Measurements from ENCODE around the gene PVR.

The PVR gene

DNA sequence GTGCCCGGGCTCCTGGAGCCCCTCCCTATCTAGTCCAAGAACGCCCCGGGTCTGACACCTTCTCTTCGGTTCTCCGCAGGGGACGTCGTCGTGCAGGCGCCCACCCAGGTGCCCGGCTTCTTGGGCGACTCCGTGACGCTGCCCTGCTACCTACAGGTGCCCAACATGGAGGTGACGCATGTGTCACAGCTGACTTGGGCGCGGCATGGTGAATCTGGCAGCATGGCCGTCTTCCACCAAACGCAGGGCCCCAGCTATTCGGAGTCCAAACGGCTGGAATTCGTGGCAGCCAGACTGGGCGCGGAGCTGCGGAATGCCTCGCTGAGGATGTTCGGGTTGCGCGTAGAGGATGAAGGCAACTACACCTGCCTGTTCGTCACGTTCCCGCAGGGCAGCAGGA, 3.4 kb downstream of the PVR start:
- Histone ChIP-seq H4K20me1 (ENCODE audit: insufficient read depth, low read length) (no peaks in the 10 kb centered on the region), H3K27me3 (ENCODE audit: insufficient read depth, low read length, poor library complexity) (no peaks in the 10 kb centered on the region), H3K4me3 (ENCODE audit: low read depth in 1 of 2, low read length in 2 of 2) (no peak overlapping the region), H3K9me3 (ENCODE audit: insufficient read depth, low read length, severe bottlenecking) (no peaks in the 10 kb centered on the region), H3K9ac (ENCODE audit: low read depth, low read length) (no peak overlapping the region), H3K4me2 (ENCODE audit: insufficient read depth, low read length) (no peak overlapping the region), H2AFZ (ENCODE audit: low read depth, low read length) (no peak overlapping the region), H3K4me1 (ENCODE audit: insufficient read depth, low read length) (no peaks in the 10 kb centered on the region), H3K79me2 (ENCODE audit: insufficient read depth, low read length) (no peaks in the 10 kb centered on the region), H3K27ac (ENCODE audit: low read length) (no peak overlapping the region), H3K36me3 (ENCODE audit: insufficient read depth, low read length) (no peaks in the 10 kb centered on the region)
- TF ChIP-seq, protein P1, sequence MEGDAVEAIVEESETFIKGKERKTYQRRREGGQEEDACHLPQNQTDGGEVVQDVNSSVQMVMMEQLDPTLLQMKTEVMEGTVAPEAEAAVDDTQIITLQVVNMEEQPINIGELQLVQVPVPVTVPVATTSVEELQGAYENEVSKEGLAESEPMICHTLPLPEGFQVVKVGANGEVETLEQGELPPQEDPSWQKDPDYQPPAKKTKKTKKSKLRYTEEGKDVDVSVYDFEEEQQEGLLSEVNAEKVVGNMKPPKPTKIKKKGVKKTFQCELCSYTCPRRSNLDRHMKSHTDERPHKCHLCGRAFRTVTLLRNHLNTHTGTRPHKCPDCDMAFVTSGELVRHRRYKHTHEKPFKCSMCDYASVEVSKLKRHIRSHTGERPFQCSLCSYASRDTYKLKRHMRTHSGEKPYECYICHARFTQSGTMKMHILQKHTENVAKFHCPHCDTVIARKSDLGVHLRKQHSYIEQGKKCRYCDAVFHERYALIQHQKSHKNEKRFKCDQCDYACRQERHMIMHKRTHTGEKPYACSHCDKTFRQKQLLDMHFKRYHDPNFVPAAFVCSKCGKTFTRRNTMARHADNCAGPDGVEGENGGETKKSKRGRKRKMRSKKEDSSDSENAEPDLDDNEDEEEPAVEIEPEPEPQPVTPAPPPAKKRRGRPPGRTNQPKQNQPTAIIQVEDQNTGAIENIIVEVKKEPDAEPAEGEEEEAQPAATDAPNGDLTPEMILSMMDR (IDR thresholded peaks at IDR 0.05; ENCODE audit: borderline replicate concordance, extremely low read depth, low read length, poor library complexity, severe bottlenecking) = no peak
- TF ChIP-seq EZH2 (IDR thresholded peaks at IDR 0.05; ENCODE audit: borderline replicate concordance, low read depth, low read length, severe bottlenecking) = no peak
- ATAC-seq (ENCODE audit: insufficient read depth, low read depth) (no peak), DNase-seq (no peak)

DNA sequence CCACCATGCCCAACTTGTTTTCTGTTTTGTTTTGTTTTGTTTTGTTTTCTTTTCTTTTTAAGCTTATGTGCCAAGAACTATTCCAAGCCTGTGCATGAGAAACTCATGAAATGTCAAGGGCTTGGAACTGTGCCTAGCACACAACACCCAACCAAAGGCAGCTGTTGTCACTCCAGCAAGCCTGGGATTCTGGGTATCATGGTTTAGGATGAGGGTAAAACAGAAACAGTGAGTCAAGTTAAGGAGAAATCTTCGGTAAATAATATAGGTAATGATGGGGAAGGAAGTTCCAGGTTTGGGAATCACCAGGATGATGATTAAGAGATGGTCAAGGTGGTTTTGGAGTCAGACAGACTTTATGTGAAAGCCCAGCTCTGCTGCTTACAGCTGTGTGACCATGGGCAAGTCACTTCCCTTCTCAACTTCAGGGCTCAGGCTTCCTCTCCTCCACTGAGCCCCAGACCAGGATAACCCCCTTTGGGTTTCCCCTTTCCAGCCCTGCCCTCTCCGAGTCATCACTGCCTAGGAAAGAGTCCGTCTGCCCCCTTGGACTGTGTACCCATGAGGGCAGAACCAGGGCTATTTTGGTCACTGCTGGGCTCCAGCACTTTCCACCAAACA, 5.0 kb downstream of the PVR start:
- no peaks in the 10 kb centered on the region for H3K4me1 ChIP-seq (ENCODE audit: insufficient read depth, low read length)
- no peak overlapping the region for H3K4me2 ChIP-seq (ENCODE audit: insufficient read depth, low read length)
- no peaks in the 10 kb centered on the region for H3K27me3 ChIP-seq (ENCODE audit: insufficient read depth, low read length, poor library complexity)
- DNase-seq = no peak
- H3K9ac ChIP-seq (ENCODE audit: low read depth, low read length) = no peak overlapping the region
- no peak overlapping the region for H3K4me3 ChIP-seq (ENCODE audit: low read depth in 1 of 2, low read length in 2 of 2)
- H3K9me3 ChIP-seq (ENCODE audit: insufficient read depth, low read length, severe bottlenecking) = no peaks in the 10 kb centered on the region
- no peak overlapping the region for H3K27ac ChIP-seq (ENCODE audit: low read length)
- TF ChIP-seq EZH2 (IDR thresholded peaks at IDR 0.05; ENCODE audit: borderline replicate concordance, low read depth, low read length, severe bottlenecking) = no peak
- TF ChIP-seq, protein P1 (IDR thresholded peaks at IDR 0.05; ENCODE audit: borderline replicate concordance, extremely low read depth, low read length, poor library complexity, severe bottlenecking) = no peak
- H3K36me3 ChIP-seq (ENCODE audit: insufficient read depth, low read length) = no peaks in the 10 kb centered on the region
- no peak overlapping the region for H2AFZ ChIP-seq (ENCODE audit: low read depth, low read length)
- no peaks in the 10 kb centered on the region for H4K20me1 ChIP-seq (ENCODE audit: insufficient read depth, low read length)
- H3K79me2 ChIP-seq (ENCODE audit: insufficient read depth, low read length) = no peaks in the 10 kb centered on the region
- no peak for ATAC-seq (ENCODE audit: insufficient read depth, low read depth)

DNA sequence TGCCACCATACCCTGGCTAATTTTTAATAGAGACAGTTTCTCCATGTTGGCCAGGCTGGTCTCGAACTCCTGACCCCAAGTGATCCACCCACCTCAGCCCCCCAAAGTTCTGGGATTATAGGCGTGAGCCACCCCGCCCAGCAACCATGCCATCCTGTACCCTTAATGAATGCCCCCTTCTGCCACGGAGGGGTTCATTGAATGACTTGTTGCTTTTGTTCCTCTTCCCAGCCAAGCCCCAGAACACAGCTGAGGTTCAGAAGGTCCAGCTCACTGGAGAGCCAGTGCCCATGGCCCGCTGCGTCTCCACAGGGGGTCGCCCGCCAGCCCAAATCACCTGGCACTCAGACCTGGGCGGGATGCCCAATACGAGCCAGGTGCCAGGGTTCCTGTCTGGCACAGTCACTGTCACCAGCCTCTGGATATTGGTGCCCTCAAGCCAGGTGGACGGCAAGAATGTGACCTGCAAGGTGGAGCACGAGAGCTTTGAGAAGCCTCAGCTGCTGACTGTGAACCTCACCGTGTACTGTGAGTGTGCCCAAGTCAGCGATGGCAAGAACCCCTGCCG, 6.0 kb downstream of the PVR start:
- Histone ChIP-seq H3K9ac (ENCODE audit: low read depth, low read length) (no peak overlapping the region), H3K4me1 (ENCODE audit: insufficient read depth, low read length) (no peaks in the 10 kb centered on the region), H3K9me3 (ENCODE audit: insufficient read depth, low read length, severe bottlenecking) (no peaks in the 10 kb centered on the region), H3K4me3 (ENCODE audit: low read depth in 1 of 2, low read length in 2 of 2) (no peak overlapping the region), H3K36me3 (ENCODE audit: insufficient read depth, low read length) (no peaks in the 10 kb centered on the region), H3K27ac (ENCODE audit: low read length) (no peak overlapping the region), H3K79me2 (ENCODE audit: insufficient read depth, low read length) (no peaks in the 10 kb centered on the region), H2AFZ (ENCODE audit: low read depth, low read length) (no peak overlapping the region), H3K4me2 (ENCODE audit: insufficient read depth, low read length) (no peak overlapping the region), H4K20me1 (ENCODE audit: insufficient read depth, low read length) (no peaks in the 10 kb centered on the region), H3K27me3 (ENCODE audit: insufficient read depth, low read length, poor library complexity) (no peaks in the 10 kb centered on the region)
- DNase-seq (no peak), ATAC-seq (ENCODE audit: insufficient read depth, low read depth) (no peak)
- no peak for TF ChIP-seq EZH2 (IDR thresholded peaks at IDR 0.05; ENCODE audit: borderline replicate concordance, low read depth, low read length, severe bottlenecking)

DNA sequence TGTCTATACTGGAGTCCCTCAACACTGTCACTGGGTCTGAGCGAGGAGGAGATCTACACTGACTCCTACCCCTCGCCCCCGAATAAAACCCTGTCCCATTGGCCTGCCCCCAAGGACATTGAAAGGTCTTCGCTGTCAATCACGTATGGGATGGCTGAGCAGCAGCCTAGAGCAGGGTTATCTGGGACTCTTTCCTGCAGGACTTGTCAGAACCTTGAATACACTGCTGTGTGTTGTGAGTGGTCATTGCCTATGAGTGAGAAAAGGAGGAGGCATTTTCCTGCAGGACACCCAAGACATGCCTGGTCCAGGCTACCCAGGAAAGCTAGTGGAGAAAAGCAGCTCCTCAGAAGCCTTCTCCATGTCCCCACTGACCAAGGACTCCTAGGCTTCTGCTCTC, 9.6 kb downstream of the PVR start:
- Histone ChIP-seq H3K4me1 (ENCODE audit: insufficient read depth, low read length) (no peaks in the 10 kb centered on the region), H3K4me3 (ENCODE audit: low read depth in 1 of 2, low read length in 2 of 2) (no peak overlapping the region), H3K27ac (ENCODE audit: low read length) (no peak overlapping the region), H3K4me2 (ENCODE audit: insufficient read depth, low read length) (no peak overlapping the region), H2AFZ (ENCODE audit: low read depth, low read length) (no peak overlapping the region), H3K36me3 (ENCODE audit: insufficient read depth, low read length) (no peaks in the 10 kb centered on the region), H4K20me1 (ENCODE audit: insufficient read depth, low read length) (no peaks in the 10 kb centered on the region), H3K79me2 (ENCODE audit: insufficient read depth, low read length) (no peaks in the 10 kb centered on the region), H3K9ac (ENCODE audit: low read depth, low read length) (no peak overlapping the region), H3K27me3 (ENCODE audit: insufficient read depth, low read length, poor library complexity) (no peaks in the 10 kb centered on the region), H3K9me3 (ENCODE audit: insufficient read depth, low read length, severe bottlenecking) (no peaks in the 10 kb centered on the region)
- TF ChIP-seq, protein P1 (IDR thresholded peaks at IDR 0.05; ENCODE audit: borderline replicate concordance, extremely low read depth, low read length, poor library complexity, severe bottlenecking) = no peak
- no peak for TF ChIP-seq EZH2 (IDR thresholded peaks at IDR 0.05; ENCODE audit: borderline replicate concordance, low read depth, low read length, severe bottlenecking)
- ATAC-seq (ENCODE audit: insufficient read depth, low read depth) = no peak
- no peak for DNase-seq

Measured in DND-41 (cell line).